Fibroblast of skin of abdomen (primary cell): ENCODE measurements around the gene LMTK3.
"Not testable (repeated sequence)": the region's sequence is repeated elsewhere in the genome, so short reads cannot be mapped to it uniquely, and the experiment has no call there.

ENCODE experiments used
- DNase-seq: peaks from one replicate; pipeline ENCODE4 v3.0.0-alpha.2; 2013

LMTK3 gene

GRCh38 chr19:48487544-48487943, 24.1 kb downstream of the LMTK3 start:
- DNase-seq, result no peak

- DNase-seq, result not testable (repeated sequence)
Observed at GRCh38 chr19:48486706-48487105, 24.9 kb downstream of the LMTK3 start.

GRCh38 chr19:48484931-48485612, 26.6 kb downstream of the LMTK3 start:
- no peak for DNase-seq

GRCh38 chr19:48484247-48484893, 27.3 kb downstream of the LMTK3 start:
- DNase-seq, result no peak

GRCh38 chr19:48483301-48483700, 28.3 kb downstream of the LMTK3 start:
- no peak for DNase-seq

GRCh38 chr19:48481846-48482639, 29.6 kb downstream of the LMTK3 start:
- peak; percentile 34 for DNase-seq

- peak; percentile 55 for DNase-seq
Observed at GRCh38 chr19:48480558-48481500, 30.8 kb downstream of the LMTK3 start.

GRCh38 chr19:48480183-48480557, 31.5 kb downstream of the LMTK3 start:
- peak; percentile 27 for DNase-seq

- DNase-seq, result no peak
Observed at GRCh38 chr19:48479686-48480085, 31.9 kb downstream of the LMTK3 start.

GRCh38 chr19:48478339-48479256, 33.0 kb downstream of the LMTK3 start:
- DNase-seq, result no peak

GRCh38 chr19:48477698-48478338, 33.8 kb downstream of the LMTK3 start:
- DNase-seq, result no peak

- no peak for DNase-seq
Observed at GRCh38 chr19:48477067-48477685, 34.5 kb downstream of the LMTK3 start.

GRCh38 chr19:48476176-48476575, 35.5 kb downstream of the LMTK3 start:
- DNase-seq, result no peak

- no peak for DNase-seq
Observed at GRCh38 chr19:48475369-48476068, 36.1 kb downstream of the LMTK3 start.

- no peak for DNase-seq
Observed at GRCh38 chr19:48474084-48474592, 37.5 kb downstream of the LMTK3 start.

- no peak for DNase-seq
Observed at GRCh38 chr19:48473161-48473966, 38.3 kb downstream of the LMTK3 start.

GRCh38 chr19:48471836-48472235, 39.8 kb downstream of the LMTK3 start:
- DNase-seq, result no peak

- no peak for DNase-seq
Observed at GRCh38 chr19:48470856-48471255, 40.8 kb downstream of the LMTK3 start.
